GM12891 (cell line): ENCODE data around the gene COL4A2.

Experiments used
- PAX5 ChIP-seq: IDR thresholded peaks from 2 replicates; pipeline ENCODE4 v1.6.1; 2011; ENCODE audit warnings: low read length, moderate library complexity, mild to moderate bottlenecking; ENCODE audit not compliant: insufficient read depth, severe bottlenecking
- POLR2A ChIP-seq: IDR thresholded peaks from 2 replicates; pipeline ENCODE4 v1.6.1; 2011; ENCODE audit warnings: low read depth, low read length, control low read depth
- POLR2AphosphoS5 ChIP-seq: IDR thresholded peaks from 2 replicates; pipeline ENCODE4 v1.6.1; 2011; ENCODE audit warnings: low read depth, low read length, control low read depth
- POU2F2 ChIP-seq: IDR thresholded peaks from 2 replicates; pipeline ENCODE4 v1.6.1; 2011; ENCODE audit warnings: low read depth, mild to moderate bottlenecking, control low read depth, low read length, moderate library complexity
- SPI1 ChIP-seq: IDR thresholded peaks from 2 replicates; pipeline ENCODE4 v1.6.1; 2011; ENCODE audit warnings: low read depth, low read length, control low read depth
- TAF1 ChIP-seq: IDR thresholded peaks from 2 replicates; pipeline ENCODE4 v1.6.1; 2011; ENCODE audit warnings: low read depth, low read length, control low read depth

GRCh38 chr13:110483386-110483968 lies 176.4 kb downstream of the COL4A2 start:
- TF ChIP-seq POLR2A, result no peak
- no peak for TF ChIP-seq POLR2AphosphoS5
- no peak for TF ChIP-seq TAF1
- no peak for TF ChIP-seq POU2F2
- no peak for TF ChIP-seq SPI1
- no peak for TF ChIP-seq PAX5
